Measurements from ENCODE around the gene CSTF1.

Gene CSTF1

DNA sequence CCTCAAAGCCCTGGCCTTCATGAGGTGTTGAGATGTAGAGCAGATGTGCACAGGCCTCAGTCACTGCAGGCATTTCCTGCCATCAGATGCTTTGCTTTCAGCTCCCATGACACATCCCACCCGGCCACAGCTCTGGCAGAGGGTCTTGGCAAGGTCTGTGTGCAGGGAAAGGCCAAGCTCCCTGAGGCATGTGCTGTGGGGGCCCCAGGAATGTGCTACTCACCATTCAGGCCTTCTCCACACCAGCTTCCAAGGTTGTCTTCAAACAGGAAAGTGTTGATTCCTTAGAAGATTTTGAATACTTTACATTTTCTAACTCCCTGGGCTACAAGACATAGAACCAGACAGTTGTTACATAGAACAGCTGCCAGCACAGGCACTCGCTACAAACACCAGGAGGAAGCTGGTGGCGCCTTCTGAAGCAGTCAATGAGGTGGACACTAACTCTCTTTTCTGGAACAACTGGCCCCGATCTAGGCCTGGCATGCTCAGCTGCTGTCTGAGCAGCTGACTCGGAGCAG, 47.4 kb downstream of the CSTF1 start:
- DNase-seq, result no peak
- in situ Hi-C loops (cut with HindIII; ENCODE audit: low pct_ligation_motif_present, low pct_unique_long_range_greater_than_20kb, low sequenced_read_pairs), result no loop called here

GRCh38 chr20:56440346-56441007, 48.0 kb downstream of the CSTF1 start:
- in situ Hi-C loops (cut with HindIII; ENCODE audit: low pct_ligation_motif_present, low pct_unique_long_range_greater_than_20kb, low sequenced_read_pairs), result no loop called here
- no peak for DNase-seq

- in situ Hi-C loops (cut with HindIII; ENCODE audit: low pct_ligation_motif_present, low pct_unique_long_range_greater_than_20kb, low sequenced_read_pairs), result no loop called here
- no peak for DNase-seq
Measured at GRCh38 chr20:56442389-56443365, 50.2 kb downstream of the CSTF1 start.

DNA sequence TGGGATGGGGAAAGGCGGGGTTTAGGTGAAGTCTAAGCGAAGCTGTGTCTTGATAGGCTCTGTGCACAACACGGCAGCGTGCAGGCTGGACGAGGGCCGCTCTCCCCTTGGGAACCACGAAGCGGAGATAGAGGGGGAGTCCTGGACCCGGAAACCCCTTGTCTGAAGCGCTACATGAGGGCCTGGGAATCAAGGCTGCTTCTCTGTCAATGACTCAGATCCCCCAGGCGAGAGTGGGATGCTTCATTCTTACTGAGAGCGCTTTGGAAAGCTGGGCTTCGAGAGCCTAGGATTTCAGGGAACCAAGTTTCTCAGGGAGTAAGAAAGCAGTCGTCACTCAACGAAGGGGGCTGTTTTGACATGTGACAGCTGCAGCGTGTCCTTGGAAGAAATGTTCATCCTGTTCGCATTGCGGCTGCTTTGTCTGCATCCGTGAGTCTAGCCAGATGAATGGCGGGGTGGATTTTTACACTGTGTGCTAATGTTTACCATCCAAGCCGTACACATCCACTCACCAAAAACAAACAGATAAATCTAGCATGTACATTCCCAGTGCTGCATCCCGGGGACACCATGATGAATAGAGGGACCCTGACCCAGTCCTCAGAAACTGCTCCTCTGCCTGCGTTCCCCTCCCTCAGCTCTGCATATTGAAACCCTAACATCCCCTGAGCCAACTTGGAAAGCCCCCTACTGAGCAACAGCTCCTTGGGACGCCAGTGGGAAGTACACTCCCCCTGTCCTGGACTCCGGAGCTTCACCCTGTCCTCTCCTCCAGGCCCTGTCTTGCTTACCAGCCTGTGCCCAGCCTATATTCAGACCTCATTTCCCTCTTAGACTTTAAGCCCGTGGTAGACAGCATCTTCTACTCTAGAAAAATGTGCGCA, 51.5 kb downstream of the CSTF1 start:
- no peak for DNase-seq
- in situ Hi-C loops (cut with HindIII; ENCODE audit: low pct_ligation_motif_present, low pct_unique_long_range_greater_than_20kb, low sequenced_read_pairs), result no loop called here

DNA sequence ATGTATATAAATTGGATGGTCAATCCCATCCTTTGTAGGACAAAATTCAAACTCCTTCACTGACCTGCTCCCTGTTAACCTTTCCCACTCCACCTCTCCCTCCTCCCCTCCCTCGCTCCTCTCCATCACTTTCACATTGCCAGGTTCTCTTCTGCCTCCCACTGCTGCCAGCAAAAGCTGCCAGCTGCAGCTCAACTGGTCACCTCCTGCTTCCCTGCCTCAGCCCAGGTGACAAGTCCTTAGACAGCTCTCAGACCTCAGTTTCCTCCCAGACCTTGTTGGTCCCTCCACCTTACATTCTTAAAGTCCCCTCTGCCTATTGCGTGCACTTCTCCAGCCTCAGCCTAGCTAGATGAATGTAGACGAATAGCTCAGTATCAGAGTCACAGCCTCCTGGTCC, 52.7 kb downstream of the CSTF1 start:
- in situ Hi-C loops (cut with HindIII; ENCODE audit: low pct_ligation_motif_present, low pct_unique_long_range_greater_than_20kb, low sequenced_read_pairs), result no loop called here
- DNase-seq, result no peak

GRCh38 chr20:56445540-56445939, 53.1 kb downstream of the CSTF1 start:
- no peak for DNase-seq
- in situ Hi-C loops (cut with HindIII; ENCODE audit: low pct_ligation_motif_present, low pct_unique_long_range_greater_than_20kb, low sequenced_read_pairs), result no loop called here

- no peak for DNase-seq
- in situ Hi-C loops (cut with HindIII; ENCODE audit: low pct_ligation_motif_present, low pct_unique_long_range_greater_than_20kb, low sequenced_read_pairs), result no loop called here
Measured at GRCh38 chr20:56447227-56447626, 54.8 kb downstream of the CSTF1 start.

DNA sequence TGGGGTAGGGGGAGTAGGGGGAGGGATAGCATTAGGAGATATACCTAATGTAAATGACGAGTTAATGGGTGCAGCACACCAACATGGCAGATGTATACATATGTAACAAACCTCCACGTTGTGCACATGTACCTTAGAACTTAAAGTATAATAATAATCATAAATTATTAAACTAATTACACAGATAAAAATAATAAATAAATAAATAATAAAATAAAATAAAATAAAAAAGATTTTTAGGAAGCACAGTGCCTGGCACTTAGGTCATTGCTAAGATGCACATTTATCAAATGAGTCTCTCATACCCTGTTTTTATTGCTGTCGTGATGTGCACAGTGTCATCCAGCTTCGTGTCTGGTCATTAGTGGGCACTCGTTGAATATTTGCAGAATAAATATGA, 57.0 kb downstream of the CSTF1 start:
- in situ Hi-C loops (cut with HindIII; ENCODE audit: low pct_ligation_motif_present, low pct_unique_long_range_greater_than_20kb, low sequenced_read_pairs), result no loop called here
- DNase-seq, result no peak

DNA sequence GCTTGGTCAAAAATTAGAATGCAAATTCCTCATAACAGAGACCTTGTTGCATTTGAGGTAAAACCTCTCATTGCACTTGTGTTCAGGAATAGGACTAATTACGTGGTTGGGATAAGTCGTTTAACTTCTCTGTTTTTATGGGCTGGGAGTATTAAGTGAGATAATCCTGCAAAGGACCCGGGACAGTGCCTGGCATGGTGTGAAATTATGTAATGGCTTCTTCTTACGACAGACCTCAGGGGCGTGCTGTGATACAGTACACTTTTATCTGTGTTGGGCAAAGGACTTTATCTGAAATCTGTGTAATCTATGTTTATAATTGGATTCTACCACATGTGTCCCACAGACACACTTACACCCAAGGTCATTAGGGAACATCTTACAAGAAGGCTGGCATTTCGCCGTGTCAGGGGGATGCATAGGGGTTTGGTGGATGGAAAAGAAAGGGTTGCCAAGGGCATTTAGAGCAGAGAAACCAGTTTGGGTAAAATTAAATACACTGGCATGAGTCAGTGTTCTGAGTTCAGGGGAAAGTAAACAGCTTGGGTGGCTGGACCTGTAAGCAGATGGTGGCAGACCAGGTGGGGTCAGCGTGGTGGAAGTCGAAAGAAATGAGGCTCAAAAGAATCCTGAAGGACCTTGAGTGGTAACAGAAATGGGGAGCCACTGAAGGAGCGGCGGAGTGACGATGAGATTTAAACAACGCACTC, 58.8 kb downstream of the CSTF1 start:
- in situ Hi-C loops (cut with HindIII; ENCODE audit: low pct_ligation_motif_present, low pct_unique_long_range_greater_than_20kb, low sequenced_read_pairs), result no loop called here
- no peak for DNase-seq

DNA sequence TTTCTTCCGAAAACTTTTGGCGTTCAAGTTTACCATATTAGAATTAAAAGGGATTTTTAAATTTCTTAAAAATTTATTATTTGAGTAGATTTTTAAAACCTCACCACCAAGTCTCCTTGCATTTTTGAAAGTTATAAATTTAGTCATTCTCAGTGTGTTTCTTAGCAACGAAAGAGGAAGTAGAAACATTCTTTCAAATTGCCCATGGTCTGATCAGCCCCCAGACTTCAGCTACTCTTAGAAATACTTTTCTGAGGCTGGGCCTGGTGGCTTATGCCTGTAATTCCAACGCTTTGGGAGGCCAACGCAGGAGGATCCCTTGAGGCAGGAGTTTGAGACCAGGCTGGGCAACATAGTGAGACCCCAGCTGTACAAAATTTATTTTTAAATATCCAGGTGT, 60.9 kb downstream of the CSTF1 start:
- DNase-seq, result no peak
- in situ Hi-C loops (cut with HindIII; ENCODE audit: low pct_ligation_motif_present, low pct_unique_long_range_greater_than_20kb, low sequenced_read_pairs), result no loop called here

DNA sequence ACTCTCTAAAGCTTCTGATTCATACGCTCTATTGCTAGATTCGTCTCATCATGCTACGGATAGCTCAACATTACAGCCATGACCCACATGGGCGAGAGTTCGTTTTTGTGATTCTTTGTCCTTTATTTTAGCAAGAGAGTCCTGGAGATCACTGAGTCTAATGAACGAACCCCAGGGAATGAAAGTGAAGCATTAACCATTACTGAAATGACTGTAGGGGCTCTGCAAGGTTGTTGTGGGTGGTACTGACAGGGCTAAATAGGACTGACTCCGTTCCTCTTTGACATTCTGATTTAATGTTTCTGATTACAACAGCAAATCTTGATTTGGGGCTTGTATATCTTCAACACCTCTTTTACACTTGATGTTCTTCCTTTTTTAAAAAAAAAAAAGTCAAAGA, 62.3 kb downstream of the CSTF1 start:
- in situ Hi-C loops (cut with HindIII; ENCODE audit: low pct_ligation_motif_present, low pct_unique_long_range_greater_than_20kb, low sequenced_read_pairs), result no loop called here
- DNase-seq, result no peak
